ENCODE data around the gene CPVL. TPM values are rescaled to one million over a fixed set of nuclear protein-coding genes. Genes with fewer than 3 reads are reported as not detected.

CPVL gene
- total RNA-seq, 1 donor from 2014 or later, result 22.2 TPM

DNA sequence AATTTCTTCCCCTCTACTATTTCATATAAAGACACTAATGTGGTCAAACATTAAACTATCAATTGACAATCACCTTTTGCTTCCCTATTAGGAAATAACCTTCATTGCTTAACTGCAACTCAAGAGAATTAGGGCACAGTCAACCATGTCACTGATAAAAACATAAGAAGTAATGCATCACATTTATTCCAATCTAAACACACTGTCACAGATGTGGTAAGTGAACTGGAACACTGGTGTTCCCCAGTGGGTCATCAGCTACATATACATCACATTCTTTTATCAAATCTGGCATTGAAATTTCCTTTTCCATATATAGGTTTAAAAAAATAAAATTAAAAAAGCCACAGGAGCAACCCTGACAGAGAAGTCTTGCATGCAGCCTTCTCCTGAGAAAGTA is 191.9 kb downstream of the CPVL start:
- Mint-ChIP-seq H3K4me3 (ENCODE audit: unreplicated experiment) (no peak overlapping the region), H3K27me3 (ENCODE audit: low read depth, unreplicated experiment) (peaks cover 39% of the 10 kb centered on the region)

GRCh38 chr7:28953633-28954032 is 192.7 kb downstream of the CPVL start:
- Mint-ChIP-seq H3K4me1 (ENCODE audit: low read depth, unreplicated experiment) (peaks cover 9% of the 10 kb centered on the region), H3K36me3 (ENCODE audit: low read depth, unreplicated experiment) (no peaks in the 10 kb centered on the region), H3K27me3 (ENCODE audit: low read depth, unreplicated experiment) (peaks cover 32% of the 10 kb centered on the region), H3K27ac (ENCODE audit: unreplicated experiment) (no peak overlapping the region), H3K9me3 (ENCODE audit: unreplicated experiment) (peaks cover 5% of the 10 kb centered on the region), H3K4me3 (ENCODE audit: unreplicated experiment) (no peak overlapping the region)
- no peaks in the 10 kb centered on the region for H4K20me1 ChIP-seq (ENCODE audit: insufficient read depth, low read length)
- H3K4me3 ChIP-seq (ENCODE audit: insufficient read depth, low read depth, low read length), result no peak overlapping the region
- FAIRE-seq, result no peak
- H3K27me3 ChIP-seq (ENCODE audit: insufficient read depth, low read length), result peaks cover 28% of the 10 kb centered on the region
- peaks cover 28% of the 10 kb centered on the region for H3K4me1 ChIP-seq (ENCODE audit: insufficient read depth, low read length)
- H3K9me3 ChIP-seq (ENCODE audit: insufficient read depth, low read depth, low read length), result no peaks in the 10 kb centered on the region
- H3K4me2 ChIP-seq (ENCODE audit: low read length), result peak overlapping the region; percentile 30
- peak; percentile 71 for DNase-seq (ENCODE audit: low read depth)
- H3K36me3 ChIP-seq (ENCODE audit: insufficient read depth, low read length), result no peaks in the 10 kb centered on the region
- no peaks in the 10 kb centered on the region for H3K79me2 ChIP-seq (ENCODE audit: insufficient read depth, low read length)
- no peak overlapping the region for H3K27ac ChIP-seq (ENCODE audit: low read depth, low read length)
- TF ChIP-seq CTCF (IDR thresholded peaks at IDR 0.05; ENCODE audit: insufficient read depth, low read depth, low read length) (no peak), EZH2 (IDR thresholded peaks at IDR 0.05; ENCODE audit: insufficient read depth, low read length) (no peak)
- no peak overlapping the region for H3K9ac ChIP-seq (ENCODE audit: low read length)
- no peak overlapping the region for H2AFZ ChIP-seq (ENCODE audit: low read depth, low read length)

More for the DNA sequence above, 191.9 kb downstream of the CPVL start:
- H3K27ac ChIP-seq (ENCODE audit: low read depth, low read length), result no peak overlapping the region
- H3K4me3 ChIP-seq (ENCODE audit: insufficient read depth, low read depth, low read length), result no peak overlapping the region
- no peak overlapping the region for H3K4me2 ChIP-seq (ENCODE audit: low read length)
- H4K20me1 ChIP-seq (ENCODE audit: insufficient read depth, low read length), result no peaks in the 10 kb centered on the region
- H2AFZ ChIP-seq (ENCODE audit: low read depth, low read length), result no peak overlapping the region
- Mint-ChIP-seq H3K27ac (ENCODE audit: unreplicated experiment) (no peak overlapping the region), H3K4me1 (ENCODE audit: low read depth, unreplicated experiment) (peaks cover 9% of the 10 kb centered on the region), H3K9me3 (ENCODE audit: unreplicated experiment) (peaks cover 5% of the 10 kb centered on the region), H3K36me3 (ENCODE audit: low read depth, unreplicated experiment) (no peaks in the 10 kb centered on the region)
- no peak for DNase-seq (ENCODE audit: low read depth)
- H3K79me2 ChIP-seq (ENCODE audit: insufficient read depth, low read length), result no peaks in the 10 kb centered on the region
- no peak for TF ChIP-seq CTCF (IDR thresholded peaks at IDR 0.05; ENCODE audit: insufficient read depth, low read depth, low read length)
- TF ChIP-seq EZH2 (IDR thresholded peaks at IDR 0.05; ENCODE audit: insufficient read depth, low read length), result peak; percentile 31
- H3K9ac ChIP-seq (ENCODE audit: low read length), result no peak overlapping the region
- peaks cover 28% of the 10 kb centered on the region for H3K27me3 ChIP-seq (ENCODE audit: insufficient read depth, low read length)
- no peaks in the 10 kb centered on the region for H3K36me3 ChIP-seq (ENCODE audit: insufficient read depth, low read length)
- FAIRE-seq, result no peak
- H3K9me3 ChIP-seq (ENCODE audit: insufficient read depth, low read depth, low read length), result no peaks in the 10 kb centered on the region
- peaks cover 28% of the 10 kb centered on the region for H3K4me1 ChIP-seq (ENCODE audit: insufficient read depth, low read length)

Other genes starting within 250 kb of the CPVL start
- 0.45 and 0.72 TPM in 2 replicates for gene TRIL, start 188.2 kb downstream of the CPVL start, total RNA-seq
- gene CHN2, start 48.2 kb upstream of the CPVL start, total RNA-seq, result 2.5 and 3.6 TPM in 2 replicates